ENCODE results near the gene MARCHF6.

DNA sequence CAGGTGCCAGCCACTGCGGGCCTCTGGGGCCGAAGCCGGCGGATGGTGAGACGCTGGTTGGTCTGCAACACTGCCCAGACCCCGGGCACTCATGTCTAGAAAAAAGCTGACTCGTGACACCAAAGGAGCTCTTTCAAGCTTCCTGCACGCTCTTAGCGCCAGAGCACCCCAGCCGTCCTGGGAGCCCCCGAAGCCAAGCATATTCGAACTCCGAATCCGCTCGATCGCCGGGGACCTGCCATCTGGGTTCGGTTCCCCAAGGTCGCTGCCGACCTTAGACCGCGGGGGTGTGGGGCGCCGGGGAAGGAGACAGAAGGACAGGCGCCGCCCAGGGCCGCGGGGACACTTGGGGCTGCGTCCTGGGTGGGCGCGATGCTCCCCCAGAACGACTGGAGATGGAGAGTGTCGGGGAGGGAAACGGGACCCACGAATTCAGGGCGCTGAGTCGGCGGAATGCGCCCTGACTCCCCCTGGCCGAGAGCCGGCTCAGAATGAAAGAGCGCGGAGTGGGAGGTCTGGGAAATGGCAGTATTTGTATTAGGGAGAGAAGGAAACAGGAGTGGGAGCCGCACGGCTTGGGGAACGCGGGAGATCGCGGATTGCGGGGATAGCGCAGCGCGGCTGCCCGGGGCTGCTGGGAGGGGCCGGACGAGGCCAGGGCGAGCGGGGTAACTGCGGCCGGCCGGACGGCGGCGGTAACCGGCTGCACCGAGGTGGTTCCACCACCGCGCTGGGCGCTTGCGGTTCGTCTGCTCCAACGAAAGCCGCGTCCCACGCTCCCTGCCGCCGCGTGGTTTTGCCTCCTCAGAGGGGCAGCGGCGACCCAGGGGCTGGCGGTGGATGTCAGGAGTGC is 20.1 kb upstream of the MARCHF6 start:
- TF ChIP-seq, protein P1, sequence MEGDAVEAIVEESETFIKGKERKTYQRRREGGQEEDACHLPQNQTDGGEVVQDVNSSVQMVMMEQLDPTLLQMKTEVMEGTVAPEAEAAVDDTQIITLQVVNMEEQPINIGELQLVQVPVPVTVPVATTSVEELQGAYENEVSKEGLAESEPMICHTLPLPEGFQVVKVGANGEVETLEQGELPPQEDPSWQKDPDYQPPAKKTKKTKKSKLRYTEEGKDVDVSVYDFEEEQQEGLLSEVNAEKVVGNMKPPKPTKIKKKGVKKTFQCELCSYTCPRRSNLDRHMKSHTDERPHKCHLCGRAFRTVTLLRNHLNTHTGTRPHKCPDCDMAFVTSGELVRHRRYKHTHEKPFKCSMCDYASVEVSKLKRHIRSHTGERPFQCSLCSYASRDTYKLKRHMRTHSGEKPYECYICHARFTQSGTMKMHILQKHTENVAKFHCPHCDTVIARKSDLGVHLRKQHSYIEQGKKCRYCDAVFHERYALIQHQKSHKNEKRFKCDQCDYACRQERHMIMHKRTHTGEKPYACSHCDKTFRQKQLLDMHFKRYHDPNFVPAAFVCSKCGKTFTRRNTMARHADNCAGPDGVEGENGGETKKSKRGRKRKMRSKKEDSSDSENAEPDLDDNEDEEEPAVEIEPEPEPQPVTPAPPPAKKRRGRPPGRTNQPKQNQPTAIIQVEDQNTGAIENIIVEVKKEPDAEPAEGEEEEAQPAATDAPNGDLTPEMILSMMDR (IDR thresholded peaks at IDR 0.05): peak in 2 of 3 experiments; percentile 33 to 35
- TF ChIP-seq POLR2A (IDR thresholded peaks at IDR 0.05; ENCODE audit: low read depth): no peak
- no peak for TF ChIP-seq EP300 (IDR thresholded peaks at IDR 0.05)
